OCI-LY7 (cell line): Measurements from ENCODE around the gene CDH23.

Experiments
- CTCF ChIP-seq: fragments of 200-600 bp; sonication (generic); conservative IDR thresholded peaks from 2 replicates; pipeline ENCODE4 v1.5.1; 2014; ENCODE audit warnings: mild to moderate bottlenecking, antibody characterized with exemption, low read length, moderate library complexity, mixed read lengths
- EZH2phosphoT487 ChIP-seq: fragments of 200-600 bp; sonication (generic); IDR thresholded peaks from 2 replicates; pipeline ENCODE4 v1.6.1; 2018; ENCODE audit warnings: low read depth, borderline replicate concordance, mild to moderate bottlenecking, mixed run types, antibody characterized with exemption, low read length, moderate library complexity, mixed read lengths

- TF ChIP-seq CTCF (no peak), EZH2phosphoT487 (no peak)
Measured at GRCh38 chr10:71698737-71699136, 302.0 kb downstream of the CDH23 start.
